Right lobe of liver (tissue), 4 donors: ENCODE data around the gene CDC123.

Experiments
- POLR2A ChIP-seq: fragments of 450-650 bp; IDR thresholded peaks from one replicate; pipeline ENCODE4 v1.6.1; 2017; ENCODE audit warnings: antibody characterized with exemption, mild to moderate bottlenecking
- TF ChIP-seq, protein P1 (sequence below), 4 donors: fragments of 200-600 bp in 3 of 4; fragments of 450-650 bp in 1 of 4; IDR thresholded peaks; one replicate each; pipeline versions ENCODE4 v1.5.1 to v1.8.0; 2016 to 2022; ENCODE audit warnings: antibody characterized with exemption in 4 of 4, mild to moderate bottlenecking in 2 of 4
- donor health status: DM: no; HTN: no; CAD: no.
- donor health status: DM: no; HTN: no; CAD: no.
- donor health status: DM: no; HTN: yes; CAD: no.

- TF ChIP-seq, protein P1, sequence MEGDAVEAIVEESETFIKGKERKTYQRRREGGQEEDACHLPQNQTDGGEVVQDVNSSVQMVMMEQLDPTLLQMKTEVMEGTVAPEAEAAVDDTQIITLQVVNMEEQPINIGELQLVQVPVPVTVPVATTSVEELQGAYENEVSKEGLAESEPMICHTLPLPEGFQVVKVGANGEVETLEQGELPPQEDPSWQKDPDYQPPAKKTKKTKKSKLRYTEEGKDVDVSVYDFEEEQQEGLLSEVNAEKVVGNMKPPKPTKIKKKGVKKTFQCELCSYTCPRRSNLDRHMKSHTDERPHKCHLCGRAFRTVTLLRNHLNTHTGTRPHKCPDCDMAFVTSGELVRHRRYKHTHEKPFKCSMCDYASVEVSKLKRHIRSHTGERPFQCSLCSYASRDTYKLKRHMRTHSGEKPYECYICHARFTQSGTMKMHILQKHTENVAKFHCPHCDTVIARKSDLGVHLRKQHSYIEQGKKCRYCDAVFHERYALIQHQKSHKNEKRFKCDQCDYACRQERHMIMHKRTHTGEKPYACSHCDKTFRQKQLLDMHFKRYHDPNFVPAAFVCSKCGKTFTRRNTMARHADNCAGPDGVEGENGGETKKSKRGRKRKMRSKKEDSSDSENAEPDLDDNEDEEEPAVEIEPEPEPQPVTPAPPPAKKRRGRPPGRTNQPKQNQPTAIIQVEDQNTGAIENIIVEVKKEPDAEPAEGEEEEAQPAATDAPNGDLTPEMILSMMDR (IDR thresholded peaks at IDR 0.05): no peak
- no peak for TF ChIP-seq POLR2A
These were observed 12.5 kb downstream of the CDC123 start for GRCh38 chr10:12208460-12208859.
